ENCODE data around the gene SLC36A2. TPM values are rescaled to one million over a fixed set of nuclear protein-coding genes. Genes with fewer than 3 reads are reported as not detected.

SLC36A2 gene
- total and polyA plus RNA-seq, 4 experiments from 2014 or later = not detected

DNA sequence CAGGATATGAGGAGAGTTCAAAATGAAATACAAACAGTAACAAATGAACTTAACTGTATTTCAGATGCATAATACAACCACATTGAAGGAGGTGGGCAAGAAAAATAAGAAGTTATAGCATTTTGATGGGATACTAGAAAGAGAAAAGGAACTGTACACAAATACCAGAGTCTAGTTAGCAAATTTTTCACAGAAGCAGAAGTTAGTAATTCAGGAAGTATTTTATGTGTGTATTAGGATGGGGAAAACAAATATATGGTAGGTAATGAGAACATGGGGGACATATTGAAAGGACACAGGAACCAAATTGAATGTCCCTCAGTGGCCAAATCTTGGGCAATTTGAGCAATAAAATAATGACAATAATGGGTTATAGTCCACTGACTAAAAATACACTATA is 76.0 kb downstream of the SLC36A2 start:
- Histone ChIP-seq H3K27me3 (ENCODE audit: insufficient read depth, low read length) (no peaks in the 10 kb centered on the region), H3K9me3 (ENCODE audit: control insufficient read depth in 1 of 2, low read length in 2 of 2) (no peaks in the 10 kb centered on the region), H3K4me1 (ENCODE audit: insufficient read depth, low read length) (no peaks in the 10 kb centered on the region), H3K36me3 (ENCODE audit: insufficient read depth, low read length) (peaks cover 13% of the 10 kb centered on the region), H3K4me3 (ENCODE audit: low read length in 2 of 2) (no peak overlapping the region), H3K27ac (ENCODE audit: low read depth, low read length) (no peak overlapping the region)
- Mint-ChIP-seq H3K36me3 (peaks cover 18 to 20% of the 10 kb centered on the region in 2 donors), H3K9me3 (no peaks in the 10 kb centered on the region), H3K27ac (no peak overlapping the region), H3K4me1 (no peaks in the 10 kb centered on the region), H3K4me3 (no peak overlapping the region), H3K27me3 (no peaks in the 10 kb centered on the region)
- POLR2A ChIA-PET (ENCODE audit: partially characterized antibody) = no interaction called here
- no peak for DNase-seq
- intact Hi-C loops (cut with micrococcal nuclease) = no loop called here
- CTCF ChIA-PET (ENCODE audit: partially characterized antibody) = no interaction called here

DNA sequence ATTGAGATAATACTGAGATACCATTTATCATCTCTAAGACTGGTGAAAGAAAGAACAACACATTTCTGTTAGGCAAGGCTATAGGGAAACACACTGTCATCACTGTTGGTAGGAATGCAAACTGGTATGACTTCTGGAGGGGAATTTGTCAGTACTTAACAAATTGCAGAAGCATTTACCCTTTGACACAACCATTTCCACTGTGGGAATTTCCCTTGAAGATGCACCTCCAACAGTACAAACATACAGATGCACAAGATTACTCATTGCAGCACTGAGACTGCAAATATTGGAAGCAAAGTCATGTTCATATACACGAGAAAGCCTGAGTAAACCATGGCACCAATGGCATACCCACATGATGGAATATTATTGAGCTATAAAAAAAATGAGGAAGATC is 76.8 kb downstream of the SLC36A2 start:
- intact Hi-C loops (cut with micrococcal nuclease) = no loop called here
- H3K4me3 ChIP-seq (ENCODE audit: low read length in 2 of 2) = no peak overlapping the region
- H3K4me1 Mint-ChIP-seq = no peaks in the 10 kb centered on the region
- no peak for DNase-seq
- peaks cover 13% of the 10 kb centered on the region for H3K36me3 ChIP-seq (ENCODE audit: insufficient read depth, low read length)
- H3K27me3 ChIP-seq (ENCODE audit: insufficient read depth, low read length) = no peaks in the 10 kb centered on the region
- no peaks in the 10 kb centered on the region for H3K4me1 ChIP-seq (ENCODE audit: insufficient read depth, low read length)
- no peaks in the 10 kb centered on the region for H3K9me3 ChIP-seq (ENCODE audit: control insufficient read depth in 1 of 2, low read length in 2 of 2)
- H3K27ac Mint-ChIP-seq = no peak overlapping the region
- H3K9me3 Mint-ChIP-seq = no peaks in the 10 kb centered on the region
- no peak overlapping the region for H3K4me3 Mint-ChIP-seq
- no peaks in the 10 kb centered on the region for H3K27me3 Mint-ChIP-seq
- H3K36me3 Mint-ChIP-seq = peaks cover 20 to 22% of the 10 kb centered on the region in 2 donors
- no peak overlapping the region for H3K27ac ChIP-seq (ENCODE audit: low read depth, low read length)
- ChIA-PET POLR2A (ENCODE audit: partially characterized antibody) (no interaction called here), CTCF (ENCODE audit: partially characterized antibody) (no interaction called here)

DNA sequence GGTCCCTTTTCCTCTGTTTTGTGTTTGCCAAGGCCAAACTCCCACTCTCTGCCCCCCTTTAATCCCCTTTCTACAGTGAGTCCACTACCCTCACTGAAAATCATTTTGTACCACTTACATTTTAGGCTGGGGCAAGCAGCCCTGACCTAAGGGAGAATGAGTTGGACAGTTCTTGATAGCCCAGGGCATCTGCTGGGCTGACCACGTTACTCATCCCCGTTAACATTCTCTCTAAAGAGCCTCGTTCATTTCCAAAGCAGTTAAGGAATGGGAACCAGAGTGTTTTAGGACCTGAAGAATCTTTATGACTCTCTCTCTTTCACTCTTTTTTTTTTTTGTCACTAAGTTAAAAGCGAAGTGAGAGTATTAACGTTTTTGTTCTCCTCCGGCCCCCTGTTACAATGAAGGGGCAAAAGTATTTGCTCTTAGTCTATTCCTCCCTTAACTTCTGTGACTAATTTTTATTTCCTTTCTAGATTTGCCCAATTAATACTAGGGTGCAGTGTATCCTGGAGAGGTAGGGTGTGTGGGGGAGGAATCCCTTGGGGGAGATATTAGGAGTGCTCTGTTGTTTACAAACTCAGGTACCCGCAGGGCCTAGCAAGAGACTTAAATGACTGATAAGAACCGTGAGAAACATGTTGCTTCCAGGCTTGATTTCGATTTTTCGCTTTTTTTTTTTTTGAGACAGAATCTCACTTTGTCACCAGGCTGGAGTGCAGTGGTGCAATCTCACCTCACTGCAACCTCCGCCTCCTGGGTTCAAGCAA is 79.7 kb downstream of the SLC36A2 start:
- no peaks in the 10 kb centered on the region for H3K9me3 ChIP-seq (ENCODE audit: control insufficient read depth in 1 of 2, low read length in 2 of 2)
- intact Hi-C loops (cut with micrococcal nuclease) = no loop called here
- no peak for DNase-seq
- H3K4me3 Mint-ChIP-seq = no peak overlapping the region
- no peak overlapping the region for H3K27ac ChIP-seq (ENCODE audit: low read depth, low read length)
- H3K36me3 ChIP-seq (ENCODE audit: insufficient read depth, low read length) = peaks cover 13% of the 10 kb centered on the region
- no peak overlapping the region for H3K27ac Mint-ChIP-seq
- POLR2A ChIA-PET (ENCODE audit: partially characterized antibody) = no interaction called here
- H3K36me3 Mint-ChIP-seq = peaks cover 31 to 38% of the 10 kb centered on the region in 2 donors
- H3K4me1 ChIP-seq (ENCODE audit: insufficient read depth, low read length) = no peaks in the 10 kb centered on the region
- no peaks in the 10 kb centered on the region for H3K27me3 ChIP-seq (ENCODE audit: insufficient read depth, low read length)
- H3K9me3 Mint-ChIP-seq = no peaks in the 10 kb centered on the region
- CTCF ChIA-PET (ENCODE audit: partially characterized antibody) = no interaction called here
- no peaks in the 10 kb centered on the region for H3K27me3 Mint-ChIP-seq
- H3K4me3 ChIP-seq (ENCODE audit: low read length in 2 of 2) = no peak overlapping the region
- no peaks in the 10 kb centered on the region for H3K4me1 Mint-ChIP-seq

Other genes starting within 250 kb of the SLC36A2 start
- gene ANXA6, start 189.8 kb downstream of the SLC36A2 start, total RNA-seq = 100 to 1,000 TPM; 318 to 342 TPM
- gene ANXA6, start 189.8 kb downstream of the SLC36A2 start, polyA plus RNA-seq = 100 to 1,000 TPM; 229 to 330 TPM
- 10 to 100 TPM; 93.5 to 93.9 TPM for gene CCDC69, start 123.5 kb downstream of the SLC36A2 start, total RNA-seq
- gene CCDC69, start 123.5 kb downstream of the SLC36A2 start, polyA plus RNA-seq = 10 to 100 TPM; 38.9 to 83.0 TPM
- gene GM2A, start 94.4 kb downstream of the SLC36A2 start, total RNA-seq = 10 to 100 TPM; 20.4 to 23.1 TPM
- 1 to 10 TPM; 4.3 to 5.6 TPM for gene GM2A, start 94.4 kb downstream of the SLC36A2 start, polyA plus RNA-seq
- not detected for gene SLC36A3, start 43.8 kb downstream of the SLC36A2 start, total RNA-seq
- gene SLC36A3, start 43.8 kb downstream of the SLC36A2 start, polyA plus RNA-seq = not detected
- gene SLC36A1, start 100.0 kb upstream of the SLC36A2 start, total RNA-seq = 1 to 10 TPM; 5.2 to 7.8 TPM
- gene SLC36A1, start 100.0 kb upstream of the SLC36A2 start, polyA plus RNA-seq = 1 to 10 TPM in 1 of 2 donors, under 1 TPM in 1; 0.80 to 2.1 TPM
- not detected for gene FAT2, start 243.8 kb upstream of the SLC36A2 start, total RNA-seq
- gene FAT2, start 243.8 kb upstream of the SLC36A2 start, polyA plus RNA-seq = not detected

Measured in CD4-positive, alpha-beta memory T cell (primary cell).